AG09319 (cell line): ENCODE results near the gene TSPAN32.

ENCODE experiments used
- DNase-seq: peaks from one replicate; pipeline ENCODE4 v3.0.0-alpha.2; 2010; ENCODE audit warnings: low read depth; ENCODE audit errors: extremely low read depth
- CTCF ChIP-seq: IDR thresholded peaks from 2 replicates; pipeline ENCODE4 v1.5.1; 2011; ENCODE audit warnings: low read depth, mild to moderate bottlenecking, inconsistent platforms, low read length, moderate library complexity

The TSPAN32 gene

GRCh38 chr11:2303627-2304505, 2.1 kb downstream of the TSPAN32 start:
- TF ChIP-seq CTCF, result no peak
- DNase-seq, result no peak

GRCh38 chr11:2304506-2305139, 2.8 kb downstream of the TSPAN32 start:
- TF ChIP-seq CTCF, result no peak

GRCh38 chr11:2305140-2305778, 3.4 kb downstream of the TSPAN32 start:
- peak; percentile 36 for DNase-seq
- peak; percentile 97 for TF ChIP-seq CTCF

More at GRCh38 chr11:2304506-2305139, 2.8 kb downstream of the TSPAN32 start:
- no peak for DNase-seq

- no peak for TF ChIP-seq CTCF
- DNase-seq, result no peak
Observed at GRCh38 chr11:2305788-2306451, 4.1 kb downstream of the TSPAN32 start.

GRCh38 chr11:2306452-2306823, 4.6 kb downstream of the TSPAN32 start:
- no peak for TF ChIP-seq CTCF
- DNase-seq, result peak; percentile 83

DNA sequence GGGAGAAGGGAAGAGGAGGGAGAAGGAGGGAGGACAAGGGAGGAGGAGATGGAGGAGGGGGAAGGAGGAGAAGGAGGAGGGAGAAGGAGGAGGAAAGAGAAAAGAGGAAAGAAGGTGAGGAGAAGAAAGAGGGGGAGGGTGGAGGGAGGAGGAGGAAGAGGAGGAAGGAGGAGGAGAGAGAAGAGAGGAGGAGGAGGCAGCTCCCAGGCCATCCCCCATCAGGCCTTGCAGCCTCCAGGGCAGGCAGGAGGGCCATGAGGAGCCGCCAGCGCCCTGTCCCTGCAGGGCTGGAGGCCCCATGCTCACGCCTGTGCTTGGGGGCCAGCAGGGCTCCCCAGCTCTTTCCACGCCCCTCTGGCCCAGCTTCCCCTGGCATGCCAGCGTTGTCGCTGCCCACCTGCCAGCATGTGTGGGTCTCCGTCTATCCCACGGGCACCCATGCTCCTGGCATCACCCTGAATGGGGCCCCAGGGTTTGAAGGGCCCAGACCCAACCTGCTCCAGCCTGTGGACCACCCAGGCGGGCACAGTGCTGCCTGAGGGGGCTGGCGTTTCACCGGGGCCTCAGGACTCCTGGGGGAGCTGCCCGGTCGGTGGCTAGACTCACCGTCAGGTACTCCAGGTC, 5.2 kb downstream of the TSPAN32 start:
- no peak for TF ChIP-seq CTCF
- DNase-seq, result no peak
